ENCODE results near the gene PMPCA. TPM values are rescaled to one million over a fixed set of nuclear protein-coding genes. Genes with fewer than 3 reads are reported as not detected.
A peak's percentile ranks its signal among the peaks of the same experiment; 100 is the strongest.

The PMPCA gene
- total RNA-seq, 1 donor from 2014 or later, result 94.4 TPM

DNA sequence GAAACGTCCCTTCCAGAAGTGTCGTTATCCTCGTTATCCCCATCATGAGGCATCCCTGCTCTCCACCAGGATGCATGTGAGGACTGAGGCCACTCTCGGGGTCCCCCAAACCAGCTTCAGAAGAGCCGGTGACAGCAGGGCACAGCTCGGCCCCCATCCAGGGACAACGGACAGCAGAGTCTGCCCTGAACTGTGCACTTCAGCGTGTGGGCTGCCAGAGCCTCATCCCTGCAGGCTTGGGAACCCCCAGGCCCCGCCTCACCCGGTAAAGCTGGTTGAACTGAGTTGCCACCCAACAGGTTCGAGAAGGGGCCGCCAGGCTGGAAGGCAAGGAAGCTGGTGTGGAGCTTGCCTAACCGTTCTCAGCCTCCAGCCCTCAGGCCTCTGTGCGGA, 36.3 kb upstream of the PMPCA start:
- Mint-ChIP-seq H3K4me1 (ENCODE audit: low read depth, unreplicated experiment) (peaks cover 6% of the 10 kb centered on the region), H3K27me3 (ENCODE audit: low read depth, unreplicated experiment) (no peaks in the 10 kb centered on the region), H3K9me3 (ENCODE audit: unreplicated experiment) (no peaks in the 10 kb centered on the region), H3K36me3 (ENCODE audit: low read depth, unreplicated experiment) (peaks cover 4% of the 10 kb centered on the region), H3K27ac (ENCODE audit: unreplicated experiment) (no peak overlapping the region), H3K4me3 (ENCODE audit: unreplicated experiment) (no peak overlapping the region)
- no peak overlapping the region for H3K4me3 ChIP-seq (ENCODE audit: insufficient read depth, low read depth, low read length)
- H3K4me1 ChIP-seq (ENCODE audit: insufficient read depth, low read length), result peaks cover 10% of the 10 kb centered on the region
- H3K79me2 ChIP-seq (ENCODE audit: insufficient read depth, low read length), result no peaks in the 10 kb centered on the region
- no peak for FAIRE-seq
- H3K9ac ChIP-seq (ENCODE audit: low read length), result no peak overlapping the region
- H3K27ac ChIP-seq (ENCODE audit: low read depth, low read length), result no peak overlapping the region
- no peaks in the 10 kb centered on the region for H3K27me3 ChIP-seq (ENCODE audit: insufficient read depth, low read length)
- no peaks in the 10 kb centered on the region for H3K9me3 ChIP-seq (ENCODE audit: insufficient read depth, low read depth, low read length)
- no peak overlapping the region for H3K4me2 ChIP-seq (ENCODE audit: low read length)
- DNase-seq (ENCODE audit: low read depth), result no peak
- TF ChIP-seq CTCF (IDR thresholded peaks at IDR 0.05; ENCODE audit: insufficient read depth, low read depth, low read length) (no peak), EZH2 (IDR thresholded peaks at IDR 0.05; ENCODE audit: insufficient read depth, low read length) (no peak)
- no peak overlapping the region for H2AFZ ChIP-seq (ENCODE audit: low read depth, low read length)
- no peaks in the 10 kb centered on the region for H3K36me3 ChIP-seq (ENCODE audit: insufficient read depth, low read length)
- H4K20me1 ChIP-seq (ENCODE audit: insufficient read depth, low read length), result no peaks in the 10 kb centered on the region

DNA sequence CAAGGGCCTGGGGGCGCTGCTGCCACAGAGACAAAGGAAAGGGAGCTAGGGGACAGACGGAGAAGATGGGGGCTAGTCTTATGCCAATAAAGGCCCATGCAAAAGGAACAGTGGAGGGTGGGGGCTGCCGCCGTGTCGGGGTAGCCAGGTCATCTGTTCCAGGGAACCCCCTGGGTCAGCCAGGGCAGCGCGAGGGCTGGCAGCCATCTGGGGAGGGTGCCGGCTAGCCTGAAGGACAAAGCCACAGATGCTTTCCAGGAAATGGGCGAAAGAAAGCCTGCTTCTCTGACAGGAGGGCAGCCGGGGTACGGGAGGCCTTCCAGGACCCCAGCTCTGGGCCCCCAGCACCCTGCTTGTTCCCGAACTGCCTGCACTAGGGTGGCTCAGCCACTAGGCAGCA, 35.4 kb upstream of the PMPCA start:
- Histone ChIP-seq H3K27ac (ENCODE audit: low read depth, low read length) (no peak overlapping the region), H2AFZ (ENCODE audit: low read depth, low read length) (no peak overlapping the region), H4K20me1 (ENCODE audit: insufficient read depth, low read length) (no peaks in the 10 kb centered on the region), H3K4me3 (ENCODE audit: insufficient read depth, low read depth, low read length) (no peak overlapping the region), H3K79me2 (ENCODE audit: insufficient read depth, low read length) (no peaks in the 10 kb centered on the region), H3K9ac (ENCODE audit: low read length) (no peak overlapping the region), H3K9me3 (ENCODE audit: insufficient read depth, low read depth, low read length) (no peaks in the 10 kb centered on the region), H3K27me3 (ENCODE audit: insufficient read depth, low read length) (no peaks in the 10 kb centered on the region), H3K4me2 (ENCODE audit: low read length) (no peak overlapping the region), H3K36me3 (ENCODE audit: insufficient read depth, low read length) (no peaks in the 10 kb centered on the region), H3K4me1 (ENCODE audit: insufficient read depth, low read length) (peaks cover 10% of the 10 kb centered on the region)
- DNase-seq (ENCODE audit: low read depth), result no peak
- peaks cover 6% of the 10 kb centered on the region for H3K4me1 Mint-ChIP-seq (ENCODE audit: low read depth, unreplicated experiment)
- peaks cover 4% of the 10 kb centered on the region for H3K36me3 Mint-ChIP-seq (ENCODE audit: low read depth, unreplicated experiment)
- H3K27ac Mint-ChIP-seq (ENCODE audit: unreplicated experiment), result peak overlapping the region; percentile 58
- H3K9me3 Mint-ChIP-seq (ENCODE audit: unreplicated experiment), result no peaks in the 10 kb centered on the region
- TF ChIP-seq EZH2 (IDR thresholded peaks at IDR 0.05; ENCODE audit: insufficient read depth, low read length) (no peak), CTCF (IDR thresholded peaks at IDR 0.05; ENCODE audit: insufficient read depth, low read depth, low read length) (no peak)
- no peaks in the 10 kb centered on the region for H3K27me3 Mint-ChIP-seq (ENCODE audit: low read depth, unreplicated experiment)
- no peak overlapping the region for H3K4me3 Mint-ChIP-seq (ENCODE audit: unreplicated experiment)
- no peak for FAIRE-seq

- Histone ChIP-seq H3K9me3 (ENCODE audit: insufficient read depth, low read depth, low read length) (no peaks in the 10 kb centered on the region), H2AFZ (ENCODE audit: low read depth, low read length) (no peak overlapping the region), H3K9ac (ENCODE audit: low read length) (no peak overlapping the region), H3K36me3 (ENCODE audit: insufficient read depth, low read length) (peaks cover 3% of the 10 kb centered on the region), H3K27me3 (ENCODE audit: insufficient read depth, low read length) (no peaks in the 10 kb centered on the region), H3K4me1 (ENCODE audit: insufficient read depth, low read length) (peaks cover 10% of the 10 kb centered on the region), H3K4me2 (ENCODE audit: low read length) (no peak overlapping the region), H4K20me1 (ENCODE audit: insufficient read depth, low read length) (no peaks in the 10 kb centered on the region), H3K79me2 (ENCODE audit: insufficient read depth, low read length) (no peaks in the 10 kb centered on the region), H3K27ac (ENCODE audit: low read depth, low read length) (no peak overlapping the region), H3K4me3 (ENCODE audit: insufficient read depth, low read depth, low read length) (no peak overlapping the region)
- Mint-ChIP-seq H3K27ac (ENCODE audit: unreplicated experiment) (no peak overlapping the region), H3K4me3 (ENCODE audit: unreplicated experiment) (no peak overlapping the region), H3K4me1 (ENCODE audit: low read depth, unreplicated experiment) (peaks cover 6% of the 10 kb centered on the region), H3K36me3 (ENCODE audit: low read depth, unreplicated experiment) (peaks cover 1% of the 10 kb centered on the region), H3K27me3 (ENCODE audit: low read depth, unreplicated experiment) (no peaks in the 10 kb centered on the region), H3K9me3 (ENCODE audit: unreplicated experiment) (no peaks in the 10 kb centered on the region)
- TF ChIP-seq EZH2 (IDR thresholded peaks at IDR 0.05; ENCODE audit: insufficient read depth, low read length) (no peak), CTCF (IDR thresholded peaks at IDR 0.05; ENCODE audit: insufficient read depth, low read depth, low read length) (no peak)
- no peak for FAIRE-seq
- no peak for DNase-seq (ENCODE audit: low read depth)
These were observed 34.0 kb upstream of the PMPCA start for GRCh38 chr9:136376457-136376856.

Measured in astrocyte (in vitro differentiated cells and primary cell).